LNCAP (cell line): ENCODE data around the gene JUND.

Source experiments
- CTCF ChIP-seq: fragments of 450-650 bp; IDR thresholded peaks from 2 replicates; pipeline ENCODE4 v1.5.1; 2017; ENCODE audit warnings: mild to moderate bottlenecking

Gene JUND

GRCh38 chr19:18281082-18282020 lies at the start of gene JUND:
JUND (minus strand) TSS chr19:18281622; CDS start chr19:18281484, 138 bp downstream.
- no peak for TF ChIP-seq CTCF

- TF ChIP-seq CTCF, result no peak
Observed at GRCh38 chr19:18330868-18331267, 49.4 kb upstream of the JUND start.

- no peak for TF ChIP-seq CTCF
Observed at GRCh38 chr19:18329035-18329376, 47.6 kb upstream of the JUND start.

- peak; percentile 86 for TF ChIP-seq CTCF
Observed at GRCh38 chr19:18328340-18329034, 47.1 kb upstream of the JUND start.

- TF ChIP-seq CTCF, result no peak
Observed at GRCh38 chr19:18326772-18327171, 45.4 kb upstream of the JUND start.

GRCh38 chr19:18322759-18323460 lies 41.5 kb upstream of the JUND start, which contains the start of gene LSM4:
LSM4 (minus strand) TSS chr19:18323076; CDS start chr19:18323020, 56 bp downstream.
- peak; percentile 23; the same call in 1 of the 2 replicates for TF ChIP-seq CTCF

GRCh38 chr19:18322318-18322758 lies 40.9 kb upstream of the JUND start:
- 0 out of 2 replicates have a peak, but pooled peaks have one; percentile 27 for TF ChIP-seq CTCF
